SK-N-MC (cell line): ENCODE data around the gene MOB3A.

ENCODE experiments used
- DNase-seq: peaks from one replicate; pipeline ENCODE4 v3.0.0-alpha.2; 2011; ENCODE audit warnings: low read depth, low spot score
- H3K27ac ChIP-seq: fragments of 200-600 bp; sonication (generic); 2 replicates; pipeline ENCODE4 v1.5.1; 2016; ENCODE audit warnings: mixed run types
- H3K36me3 ChIP-seq: fragments of 200-600 bp; sonication (generic); 2 replicates; pipeline ENCODE4 v1.6.1; 2017; ENCODE audit warnings: antibody characterized with exemption, low read length, mixed read lengths; ENCODE audit not compliant: insufficient read depth
- H3K4me3 ChIP-seq: fragments of 200-600 bp; sonication (generic); 2 replicates; pipeline ENCODE4 v1.5.1; 2016
- H3K9ac ChIP-seq: fragments of 200-600 bp; sonication (generic); 2 replicates; pipeline ENCODE4 v1.8.0; 2017; ENCODE audit warnings: mixed run types, mixed read lengths; ENCODE audit not compliant: insufficient read length
- H3K9me3 ChIP-seq: fragments of 200-600 bp; sonication (generic); 2 replicates; pipeline ENCODE4 v1.6.1; 2017; ENCODE audit warnings: low read depth, mild to moderate bottlenecking, antibody characterized with exemption, low read length, moderate library complexity, mixed read lengths
- EZH2 ChIP-seq: fragments of 200-600 bp; sonication (generic); IDR thresholded peaks from one replicate; pipeline ENCODE4 v1.6.1; 2017; ENCODE audit warnings: antibody characterized with exemption
- FOXP2 ChIP-seq: optimal IDR thresholded peaks from 2 replicates; pipeline ENCODE3; 2011; ENCODE audit warnings: mild to moderate bottlenecking, moderate library complexity; ENCODE audit not compliant: insufficient read depth; ENCODE audit errors: extremely low read length, control extremely low read depth
- POLR2AphosphoS5 ChIP-seq: IDR thresholded peaks from 2 replicates; pipeline ENCODE4 v1.6.1; 2012; ENCODE audit warnings: mild to moderate bottlenecking, low read depth, low read length, borderline replicate concordance

The MOB3A gene

DNA sequence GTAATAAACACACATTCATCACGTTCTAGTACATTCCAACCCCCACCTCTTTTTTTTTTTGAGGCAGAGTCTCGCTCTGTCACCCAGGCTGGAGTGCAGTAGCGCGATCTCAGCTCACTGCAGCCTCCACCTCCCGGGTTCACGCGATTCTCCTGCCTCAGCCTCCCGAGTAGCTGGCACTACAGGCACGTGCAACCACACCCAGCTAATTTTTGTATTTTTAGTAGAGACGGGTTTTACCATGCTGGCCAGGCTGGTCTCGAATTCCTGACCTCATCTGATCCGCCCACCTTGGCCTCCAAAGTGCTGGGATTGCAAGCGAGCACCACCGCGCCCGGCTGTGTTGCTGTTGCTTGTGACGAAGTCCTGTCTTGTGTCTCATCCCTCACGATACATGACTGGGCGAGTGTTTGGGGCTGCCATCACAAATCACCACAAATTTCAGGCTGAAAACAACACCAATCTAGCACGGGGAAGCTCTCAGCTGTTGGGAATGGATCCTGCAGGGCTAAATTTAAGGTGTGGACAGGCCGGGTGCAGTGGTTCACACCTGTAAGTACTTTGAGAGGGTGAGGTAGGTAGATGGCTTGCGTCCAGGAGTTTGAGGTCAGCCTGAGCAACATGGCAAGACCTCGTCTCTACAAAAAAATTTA is 15.7 kb downstream of the MOB3A start:
- TF ChIP-seq EZH2: no peak
- no peak for TF ChIP-seq FOXP2
- TF ChIP-seq POLR2AphosphoS5: no peak
- H3K9ac ChIP-seq: no peak overlapping the region
- no peak overlapping the region for H3K27ac ChIP-seq
- H3K36me3 ChIP-seq: peaks cover 3% of the 10 kb centered on the region; the same call in 1 of the 2 replicates
- no peak overlapping the region for H3K4me3 ChIP-seq
- no peak for DNase-seq
- no peaks in the 10 kb centered on the region for H3K9me3 ChIP-seq

DNA sequence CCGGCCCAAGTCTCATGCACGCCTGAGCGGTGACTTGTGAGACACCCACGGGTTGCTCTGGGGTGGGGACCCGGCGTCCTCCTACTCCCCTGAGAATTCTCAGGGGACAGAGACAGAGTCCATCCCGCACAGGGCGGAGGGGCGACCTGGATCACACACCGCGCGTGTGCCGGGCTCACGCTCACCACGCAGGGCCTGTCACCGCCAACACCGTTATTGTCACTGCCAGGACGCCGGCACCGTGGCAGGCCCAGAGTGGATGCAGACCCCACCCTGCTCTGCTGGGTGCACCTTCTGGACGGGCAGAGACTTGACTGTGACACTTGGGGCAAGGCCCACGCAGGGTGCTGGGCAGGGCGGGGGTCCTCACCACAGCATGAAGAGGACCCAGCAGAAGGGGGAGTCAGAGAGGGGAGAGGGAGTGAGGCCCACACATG is 16.2 kb downstream of the MOB3A start:
- Histone ChIP-seq H3K36me3 (peaks cover 3% of the 10 kb centered on the region; the same call in 1 of the 2 replicates), H3K9ac (no peak overlapping the region), H3K9me3 (no peaks in the 10 kb centered on the region), H3K4me3 (no peak overlapping the region), H3K27ac (no peak overlapping the region)
- no peak for DNase-seq
- TF ChIP-seq EZH2 (no peak), FOXP2 (no peak), POLR2AphosphoS5 (no peak)

DNA sequence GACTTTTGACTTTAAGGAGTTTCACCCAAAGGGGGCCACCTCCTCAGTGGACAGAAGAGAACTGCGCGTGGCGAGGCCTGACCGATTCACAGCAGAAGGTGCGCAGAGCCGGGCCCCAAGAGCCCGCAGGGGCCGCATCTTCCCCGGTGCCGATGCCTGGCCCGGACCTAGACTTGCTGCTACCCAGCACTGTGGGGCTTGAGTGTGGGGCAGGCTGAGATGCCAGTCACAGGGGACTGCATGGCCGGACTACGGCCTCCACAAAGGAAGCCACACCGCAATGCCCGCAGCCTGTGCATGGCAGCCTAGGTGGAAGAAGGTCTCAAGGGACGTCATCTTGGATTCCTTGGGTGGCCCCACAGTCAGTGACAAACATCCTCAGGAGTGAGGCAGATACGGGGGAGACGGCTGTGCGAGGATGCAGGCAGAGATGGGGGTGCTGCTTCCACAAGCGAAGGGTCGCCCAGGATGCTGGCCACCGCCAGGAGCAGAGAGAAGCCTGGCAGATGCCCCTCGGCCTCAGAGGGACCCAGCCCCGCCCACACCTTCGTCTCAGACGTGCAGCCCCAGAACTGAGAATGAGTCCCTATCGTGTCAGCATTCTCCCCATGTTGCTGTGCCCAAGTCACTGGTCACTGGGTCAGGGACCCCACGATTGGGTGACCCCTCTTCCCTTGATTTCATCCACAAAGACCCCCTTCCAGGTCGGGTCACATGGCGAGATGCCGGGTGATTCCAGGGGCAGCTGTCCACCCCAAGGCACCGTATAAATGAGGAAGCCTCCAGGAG is 16.9 kb downstream of the MOB3A start:
- TF ChIP-seq POLR2AphosphoS5: no peak
- TF ChIP-seq FOXP2: no peak
- TF ChIP-seq EZH2: no peak
- H3K36me3 ChIP-seq: peaks cover 3% of the 10 kb centered on the region; the same call in 1 of the 2 replicates
- H3K9me3 ChIP-seq: no peaks in the 10 kb centered on the region
- H3K4me3 ChIP-seq: no peak overlapping the region
- DNase-seq: no peak
- no peak overlapping the region for H3K9ac ChIP-seq
- no peak overlapping the region for H3K27ac ChIP-seq

DNA sequence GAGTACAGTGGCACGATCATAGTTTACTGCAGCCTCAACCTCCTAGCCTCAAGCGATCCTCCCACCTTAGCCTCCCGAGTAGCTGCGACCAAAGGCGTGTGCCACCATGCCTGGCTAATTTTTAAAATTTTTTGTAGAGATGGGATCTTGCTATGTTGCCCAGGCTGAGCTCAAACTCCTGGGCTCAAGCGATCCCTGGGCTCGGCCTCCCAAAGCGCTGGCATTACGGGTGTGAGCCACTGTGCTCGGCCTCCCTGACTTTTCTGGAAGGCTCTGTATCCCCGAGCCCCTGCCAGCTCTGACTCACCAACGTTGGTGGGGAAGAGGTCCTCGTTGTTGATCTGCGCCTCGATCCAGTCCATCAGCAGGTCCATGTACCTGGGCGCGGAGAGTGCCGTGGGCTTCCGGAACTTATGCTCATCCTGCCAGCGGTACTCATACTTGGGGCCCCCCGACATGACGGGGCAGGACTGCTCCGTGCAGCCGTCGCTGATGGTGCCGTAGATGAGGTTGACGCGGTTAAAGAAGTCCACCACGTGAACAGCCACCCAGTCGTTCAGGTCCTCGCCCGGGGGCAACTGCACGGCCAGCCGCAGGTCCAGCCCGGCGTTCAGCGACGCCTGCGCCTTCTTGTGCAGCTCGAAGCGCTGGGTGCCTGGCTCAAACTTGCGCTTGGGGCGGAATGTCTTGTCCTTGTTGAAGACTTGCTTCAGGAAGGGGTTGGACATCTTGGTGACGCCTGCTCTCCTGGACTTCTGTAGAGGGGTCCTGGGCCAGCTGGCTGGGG is 18.1 kb downstream of the MOB3A start:
- H3K27ac ChIP-seq: no peak overlapping the region
- no peak for DNase-seq
- H3K4me3 ChIP-seq: no peak overlapping the region
- TF ChIP-seq FOXP2 (no peak), POLR2AphosphoS5 (no peak), EZH2 (no peak)
- no peaks in the 10 kb centered on the region for H3K9me3 ChIP-seq
- H3K36me3 ChIP-seq: peaks cover 3% of the 10 kb centered on the region; the same call in 1 of the 2 replicates
- no peak overlapping the region for H3K9ac ChIP-seq

DNA sequence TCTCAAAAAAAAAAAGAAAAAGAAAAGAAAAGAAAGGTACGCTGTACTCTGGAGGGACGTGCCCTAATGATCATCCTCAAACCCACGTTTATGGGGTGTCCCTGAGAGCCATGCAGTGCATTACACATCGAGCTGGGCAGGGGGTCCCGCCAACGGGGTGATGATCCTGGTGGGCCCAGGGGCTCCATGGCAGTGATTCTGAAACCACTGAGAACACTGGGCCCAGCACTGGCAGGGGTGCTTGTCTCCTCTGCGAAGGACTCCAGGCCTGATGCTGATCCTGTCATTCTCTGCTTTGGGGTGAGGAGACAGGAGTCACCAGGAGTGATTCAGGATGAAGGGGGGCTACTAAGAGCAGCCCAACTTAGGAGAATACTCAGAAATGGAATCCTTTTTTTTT is 18.7 kb downstream of the MOB3A start:
- H3K9me3 ChIP-seq: no peaks in the 10 kb centered on the region
- H3K9ac ChIP-seq: no peak overlapping the region
- no peak for TF ChIP-seq EZH2
- TF ChIP-seq POLR2AphosphoS5: no peak
- TF ChIP-seq FOXP2: no peak
- H3K4me3 ChIP-seq: no peak overlapping the region
- no peak for DNase-seq
- no peak overlapping the region for H3K27ac ChIP-seq
- H3K36me3 ChIP-seq: peaks cover 5% of the 10 kb centered on the region; the same call in 1 of the 2 replicates

DNA sequence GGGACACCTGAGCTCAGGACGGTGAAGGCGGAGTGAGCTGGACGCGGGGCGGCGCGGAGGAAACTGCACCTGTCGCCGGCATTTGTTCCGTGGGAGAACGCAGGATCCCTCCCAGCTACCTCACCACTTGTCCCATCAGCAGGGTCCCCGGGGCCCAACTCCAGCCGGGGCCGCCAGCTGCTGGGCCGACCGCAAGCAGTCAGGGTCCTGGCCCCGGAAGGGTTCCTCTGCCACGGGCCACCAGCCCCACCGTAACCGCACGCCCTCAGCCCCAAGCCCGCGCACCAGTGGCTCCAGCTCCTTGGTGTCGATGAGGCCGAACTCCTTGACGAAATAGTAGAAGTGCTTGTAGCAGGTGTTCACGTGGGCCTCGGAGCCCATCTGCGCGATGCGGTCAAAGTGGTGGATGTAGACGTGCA is 19.6 kb downstream of the MOB3A start:
- Histone ChIP-seq H3K27ac (no peak overlapping the region), H3K4me3 (no peak overlapping the region), H3K9me3 (no peaks in the 10 kb centered on the region), H3K9ac (no peak overlapping the region), H3K36me3 (peaks cover 8% of the 10 kb centered on the region; the same call in 1 of the 2 replicates)
- no peak for TF ChIP-seq POLR2AphosphoS5
- TF ChIP-seq FOXP2: no peak
- TF ChIP-seq EZH2: no peak
- DNase-seq: no peak

DNA sequence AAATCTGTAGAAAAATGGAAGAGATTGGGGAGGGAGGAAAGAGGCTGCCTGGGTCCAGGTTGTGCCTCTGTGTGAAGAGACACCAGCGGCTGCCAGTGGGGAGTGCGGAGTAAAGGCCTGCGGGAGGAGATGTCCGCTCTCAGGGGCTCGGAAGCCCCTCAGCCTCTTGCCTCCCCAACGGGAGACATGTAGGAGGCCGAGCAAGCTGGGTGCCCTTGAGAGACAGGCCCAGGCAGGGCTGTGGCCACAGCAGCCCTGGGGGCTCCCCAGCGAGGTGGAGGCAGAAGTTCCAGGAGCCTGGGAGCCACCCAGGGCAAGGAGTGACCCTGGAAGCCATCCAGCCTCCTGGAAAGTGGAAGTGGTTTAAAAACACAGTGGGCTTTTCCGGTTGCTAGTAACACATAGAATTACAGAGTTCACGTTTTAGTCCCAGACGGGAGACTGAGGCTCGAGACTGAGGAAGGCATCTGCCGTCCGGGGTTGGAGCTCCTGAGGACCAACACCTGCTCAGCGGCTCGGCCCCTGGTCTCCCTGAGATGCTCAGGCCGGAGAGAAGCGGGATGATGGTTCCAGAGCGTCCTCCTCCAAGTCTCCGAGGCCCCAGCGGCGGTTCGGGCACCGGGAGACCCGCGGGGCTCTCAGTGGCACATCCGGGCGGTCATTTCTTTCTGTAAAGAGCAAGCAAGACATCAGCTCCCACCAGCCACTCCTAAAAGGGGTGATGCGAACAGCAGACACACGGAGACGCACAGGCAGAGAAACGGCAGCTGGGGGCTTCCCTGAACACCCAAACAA is 23.2 kb downstream of the MOB3A start:
- no peak overlapping the region for H3K27ac ChIP-seq
- DNase-seq: no peak
- TF ChIP-seq POLR2AphosphoS5 (no peak), EZH2 (no peak), FOXP2 (no peak)
- no peaks in the 10 kb centered on the region for H3K9me3 ChIP-seq
- H3K4me3 ChIP-seq: no peak overlapping the region
- H3K9ac ChIP-seq: no peak overlapping the region
- H3K36me3 ChIP-seq: peaks cover 11% of the 10 kb centered on the region; the same call in 1 of the 2 replicates
